NCI-H510A treated with DMSO at 0.1 percent for 48 hours (cell line): ENCODE data around the gene CDK17.

Source experiments
- DNase-seq: peaks from one replicate; lab custom pipeline; 2025; lab: John Stamatoyannopoulos, UW

CDK17 gene

DNA sequence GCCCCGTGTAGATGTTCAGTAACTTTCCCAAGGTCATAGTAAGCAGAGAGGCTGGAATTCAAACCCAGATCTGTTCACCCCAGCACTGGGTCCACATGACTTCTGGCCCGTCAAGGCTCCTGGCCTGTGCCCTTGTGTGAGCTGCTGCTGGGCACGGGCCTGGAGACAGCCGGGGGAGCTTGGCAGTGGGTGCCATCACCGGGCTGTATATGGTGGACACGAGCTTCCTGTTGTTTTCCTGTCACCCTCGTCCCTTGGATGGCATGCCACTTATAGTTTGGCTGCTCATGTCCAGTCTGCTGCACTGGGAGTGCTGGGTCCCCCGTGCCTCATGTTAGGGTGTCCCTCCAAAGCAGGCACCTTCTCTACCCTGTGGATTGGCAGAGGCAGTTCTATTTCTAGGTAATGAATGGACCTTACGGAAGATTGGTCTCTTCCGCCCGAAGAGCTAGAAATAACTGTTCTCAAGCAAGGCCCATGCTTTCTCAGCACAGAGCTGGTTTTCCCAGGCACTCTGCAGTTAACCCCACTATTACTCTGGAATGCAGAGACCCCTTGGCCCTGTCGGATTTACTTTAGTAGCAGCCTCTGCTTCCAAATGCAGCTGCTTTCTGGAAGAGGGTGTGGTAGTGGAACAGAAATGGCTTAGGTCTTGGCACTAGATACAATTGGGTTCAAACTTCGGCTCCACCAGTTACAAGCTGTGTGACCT, 161.7 kb downstream of the CDK17 start:
- DNase-seq: no peak

DNA sequence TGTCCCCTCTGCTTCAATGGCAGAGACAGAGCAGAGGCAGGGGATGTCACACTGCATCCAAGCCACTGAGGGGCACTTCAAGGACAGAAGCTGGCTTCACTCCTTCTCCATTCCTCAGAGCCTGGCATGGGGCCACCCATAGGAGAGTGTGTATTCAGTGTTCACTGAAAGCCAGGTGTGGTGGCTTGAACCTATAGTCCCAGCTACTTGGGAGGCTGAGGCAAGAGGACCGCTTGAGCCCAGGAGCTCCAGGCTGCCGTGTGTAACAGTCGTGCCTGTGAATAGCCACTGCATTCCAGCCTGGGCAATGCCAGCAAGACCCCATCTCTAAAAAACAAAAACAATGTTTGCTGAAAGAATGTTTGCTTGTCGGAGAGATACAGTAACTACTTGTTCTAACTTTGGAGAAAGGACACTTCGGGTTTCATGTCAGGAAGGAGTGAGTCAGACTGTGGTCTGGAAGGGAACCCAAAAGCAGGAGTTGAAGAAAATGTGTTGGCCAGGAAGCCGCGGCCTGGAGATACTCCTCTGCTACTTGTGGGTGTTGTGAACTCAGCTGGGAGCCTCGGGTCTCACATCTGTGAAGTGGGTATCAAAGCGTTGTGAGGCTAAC, 162.7 kb downstream of the CDK17 start:
- DNase-seq: no peak

DNA sequence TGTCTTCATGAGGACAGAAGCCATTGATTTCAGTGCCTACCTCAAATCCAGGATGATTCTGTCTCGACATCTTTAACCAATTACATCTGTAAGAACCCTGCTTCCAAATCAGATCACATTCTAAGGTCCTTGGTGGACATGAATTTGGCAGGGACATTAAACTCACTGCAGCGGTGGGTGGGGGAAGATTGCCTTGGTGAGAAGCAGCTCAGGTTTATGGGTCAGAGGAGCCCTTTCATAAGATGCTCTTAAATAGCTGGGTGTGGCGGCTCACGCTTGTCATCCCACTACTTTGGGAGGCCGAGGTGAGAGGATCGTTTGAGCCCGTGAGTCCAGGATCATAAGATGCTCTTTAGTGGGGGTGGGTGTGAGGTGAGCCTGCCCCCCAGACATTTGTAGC, 163.2 kb downstream of the CDK17 start:
- DNase-seq: no peak

DNA sequence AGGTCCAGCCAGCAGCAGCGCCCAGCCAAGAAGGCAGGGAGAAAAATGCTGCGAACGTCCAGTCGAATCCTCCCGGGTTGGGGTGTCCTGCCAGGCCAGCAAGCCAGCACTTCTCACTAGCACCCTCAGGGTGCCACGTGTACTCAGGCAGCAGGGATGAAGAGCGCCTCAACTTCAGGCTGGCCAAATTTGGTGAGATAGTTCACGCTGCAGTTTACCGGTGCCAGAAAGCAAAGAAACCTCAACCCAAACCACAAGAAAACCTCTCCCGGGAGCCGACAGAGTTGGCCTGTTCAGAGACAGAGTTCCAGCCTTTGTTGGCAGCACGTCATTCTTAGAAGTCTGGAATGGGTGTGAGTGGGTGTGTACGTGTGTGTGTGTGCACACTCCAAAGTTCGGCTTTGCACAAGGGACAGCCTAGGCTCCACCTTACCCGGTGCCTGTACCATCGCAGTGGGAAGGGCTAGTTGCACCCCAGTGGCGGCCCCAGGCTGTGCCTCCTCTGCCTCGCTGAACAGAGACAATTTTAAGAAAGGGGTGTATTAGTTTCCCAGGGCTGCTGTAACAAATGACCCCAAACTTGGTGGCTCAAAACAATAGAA, 163.9 kb downstream of the CDK17 start:
- DNase-seq: no peak

DNA sequence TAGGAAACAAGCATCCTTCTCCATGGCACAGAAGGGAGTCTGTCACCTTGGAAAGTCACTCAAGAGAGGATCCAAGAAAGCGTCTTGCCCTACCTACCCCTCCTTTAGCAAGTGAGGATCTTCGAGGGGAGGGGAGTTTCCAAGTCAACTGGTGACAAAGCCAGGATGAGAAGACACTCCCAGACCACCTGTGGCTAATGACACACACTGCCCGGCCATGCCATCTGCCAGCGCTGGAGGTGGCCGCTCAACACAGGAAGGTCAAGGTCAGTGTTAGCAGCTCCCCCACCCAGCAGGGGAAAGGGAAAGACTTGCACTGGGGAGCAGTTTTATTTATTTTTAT, 164.8 kb downstream of the CDK17 start:
- DNase-seq: no peak

DNA sequence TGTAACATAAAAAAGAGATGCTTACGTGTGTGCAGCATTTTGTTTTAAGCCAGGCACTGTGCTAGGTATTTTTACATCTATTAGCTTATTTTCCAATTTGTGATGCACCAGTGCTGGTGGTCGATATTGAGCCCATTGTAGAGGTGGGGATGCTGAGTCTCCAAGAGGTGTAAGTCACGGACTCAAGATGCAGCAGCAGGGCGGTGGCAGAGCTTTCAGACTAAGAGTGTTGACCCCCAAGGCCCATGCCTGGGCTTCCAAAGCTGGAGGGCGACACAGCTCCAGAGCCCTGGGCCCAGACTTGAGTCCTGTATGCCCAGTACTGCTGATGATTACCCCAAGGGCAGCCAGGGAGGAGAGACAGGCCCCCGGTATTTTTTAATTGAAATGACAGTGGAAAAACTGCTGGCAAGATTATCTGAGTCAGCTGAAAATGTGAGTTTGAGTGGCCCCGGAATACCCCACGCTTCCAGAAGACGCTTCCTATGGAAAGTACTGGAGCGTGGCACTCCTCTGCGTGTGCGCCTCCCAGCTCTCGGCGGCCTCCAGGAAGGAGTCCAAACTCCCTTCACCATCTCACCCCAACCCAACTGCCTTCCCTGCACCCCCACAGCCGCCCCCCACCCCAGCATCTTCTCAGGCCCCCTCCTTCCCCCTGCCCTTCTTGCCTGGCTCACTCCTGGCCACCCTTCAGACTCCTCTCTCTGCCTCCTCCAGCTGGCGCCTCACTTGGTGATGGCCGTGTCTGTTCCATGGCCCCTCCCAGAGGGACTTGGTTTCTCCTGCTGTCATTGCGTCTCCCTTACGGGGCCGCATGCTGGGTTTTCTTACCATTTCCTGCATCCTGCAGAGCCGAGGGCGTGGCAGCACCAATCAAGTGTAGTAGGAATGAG, 165.4 kb downstream of the CDK17 start:
- DNase-seq: no peak

DNA sequence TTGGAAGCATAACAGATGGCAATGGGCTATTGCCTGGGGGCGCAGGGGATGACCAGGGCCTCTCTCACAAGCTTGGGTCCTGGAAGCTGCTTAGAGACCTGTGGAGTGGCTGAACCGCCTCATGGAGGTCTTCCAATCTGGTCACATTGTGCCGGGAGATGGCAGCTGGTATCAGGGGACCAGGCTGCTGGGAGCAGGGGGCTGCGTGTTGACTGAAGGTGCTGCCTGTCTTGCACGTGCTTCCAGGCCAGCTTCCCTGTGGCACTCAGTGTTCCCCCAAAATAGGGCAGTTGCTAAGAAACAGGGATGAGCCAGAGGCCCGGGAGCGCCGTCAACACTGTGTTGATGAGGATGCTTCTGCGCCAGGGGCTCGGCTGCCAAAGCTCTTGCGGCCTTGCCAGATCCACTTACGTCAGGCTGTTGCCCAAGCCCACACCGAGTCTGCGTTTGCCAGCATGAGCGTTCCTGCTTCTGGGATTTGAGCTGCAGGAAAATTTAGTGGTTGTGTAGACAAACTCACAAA, 166.2 kb downstream of the CDK17 start:
- DNase-seq: no peak

DNA sequence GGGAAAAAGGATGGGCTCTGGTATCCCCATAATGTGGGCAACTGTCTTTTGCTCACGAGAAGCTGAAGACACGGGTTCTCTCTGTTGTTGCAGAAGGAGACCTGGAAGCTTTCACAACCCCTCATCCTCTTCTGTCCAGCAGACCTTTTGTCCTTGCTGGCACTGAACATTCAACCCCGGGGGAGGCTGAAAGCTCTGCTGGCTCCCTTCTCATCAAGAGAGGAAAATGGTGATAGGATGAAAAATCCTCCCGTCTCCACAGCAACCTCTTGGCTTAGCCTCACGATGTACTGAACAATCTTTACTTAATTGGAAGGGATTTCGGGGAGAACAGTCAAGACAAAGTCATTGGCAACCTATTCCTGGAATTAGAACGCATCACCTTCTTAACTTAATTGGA, 167.1 kb downstream of the CDK17 start:
- no peak for DNase-seq

DNA sequence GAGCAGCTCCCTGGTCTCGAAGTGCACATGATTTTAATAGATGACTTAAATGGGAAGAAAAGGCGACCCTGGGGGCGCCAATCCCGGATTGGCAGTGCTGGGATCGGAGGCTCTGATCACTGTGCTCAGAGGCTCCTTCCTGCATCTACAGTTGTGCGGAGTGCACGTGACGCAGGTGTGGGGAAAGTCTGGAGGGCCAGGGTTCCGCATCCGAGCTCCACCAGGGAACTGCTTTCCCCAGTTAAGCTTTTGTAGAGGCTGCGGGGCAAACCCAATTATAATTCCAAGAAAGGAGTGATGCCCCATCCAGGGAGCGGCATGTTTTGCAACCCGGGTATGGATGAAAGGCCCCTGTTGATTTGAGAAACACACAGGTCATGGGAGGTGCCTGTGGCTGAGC, 169.6 kb downstream of the CDK17 start:
- no peak for DNase-seq

DNA sequence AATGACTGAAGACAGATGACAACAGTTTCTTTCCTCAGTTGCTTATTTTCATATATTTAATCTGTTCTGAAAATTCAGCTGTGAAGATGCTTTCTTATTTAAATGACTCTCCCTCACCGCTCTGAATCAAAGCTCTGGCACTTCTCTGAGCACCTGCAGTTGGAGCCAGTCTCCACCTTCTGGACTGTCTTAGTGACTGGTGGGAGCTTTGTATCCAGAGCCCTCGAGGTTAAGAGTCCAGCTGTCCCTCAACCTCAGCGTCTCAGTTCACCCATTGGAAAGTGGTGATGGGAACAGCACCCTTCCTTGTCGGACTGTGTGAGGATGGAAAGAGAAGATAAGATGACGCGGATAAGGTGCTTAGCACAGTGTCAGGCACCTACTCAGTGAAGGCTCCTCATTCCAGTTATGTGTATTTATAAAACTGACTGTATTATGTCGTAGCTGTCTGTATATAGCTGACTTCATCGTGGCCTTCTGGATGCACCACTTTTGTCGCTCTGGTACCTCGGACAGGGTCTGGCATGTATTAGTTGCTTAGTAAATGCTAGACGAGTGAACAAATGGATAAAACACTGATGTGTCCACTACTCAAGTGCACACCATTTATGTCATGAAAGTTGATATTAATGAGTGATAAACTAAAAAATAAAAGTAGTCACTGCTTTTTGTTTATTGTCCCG, 171.5 kb downstream of the CDK17 start:
- DNase-seq: no peak
